HG03565 (cell line): ENCODE measurements around the gene SLC17A1.
A peak's percentile ranks its signal among the peaks of the same experiment; 100 is the strongest.

ENCODE experiments used
- ATAC-seq: cut with Tn5 transposase; IDR thresholded peaks from one replicate; pipeline ENCODE4 v1.9.1; 2021; ENCODE audit warnings: mild to moderate bottlenecking, moderate library complexity; ENCODE audit not compliant: unreplicated experiment

The SLC17A1 gene

GRCh38 chr6:25831532-25832306 lies at the start of gene SLC17A1:
Gene SLC17A1, minus strand, starts transcription at chr6:25832052. Its CDS starts 1,495 bp downstream, at chr6:25830557.
- ATAC-seq, result no peak

- ATAC-seq, result no peak
These were observed 48.7 kb upstream of the SLC17A1 start for GRCh38 chr6:25880601-25881000.

- ATAC-seq, result no peak
These were observed 47.0 kb upstream of the SLC17A1 start for GRCh38 chr6:25878721-25879322.

GRCh38 chr6:25875926-25876602 lies 44.2 kb upstream of the SLC17A1 start:
- no peak for ATAC-seq

- ATAC-seq, result no peak
These were observed 43.7 kb upstream of the SLC17A1 start for GRCh38 chr6:25875563-25875905.

- ATAC-seq, result no peak
These were observed 43.1 kb upstream of the SLC17A1 start for GRCh38 chr6:25874822-25875562.

GRCh38 chr6:25874118-25874517 lies 42.3 kb upstream of the SLC17A1 start, which contains the start of gene SLC17A3:
Gene SLC17A3, minus strand, starts transcription at chr6:25874243. Its CDS starts 5,856 bp downstream, at chr6:25868387.
- no peak for ATAC-seq

- ATAC-seq, result no peak
These were observed 41.0 kb upstream of the SLC17A1 start for GRCh38 chr6:25872814-25873213.

- no peak for ATAC-seq
These were observed 38.0 kb upstream of the SLC17A1 start for GRCh38 chr6:25869840-25870239.

GRCh38 chr6:25868436-25869183 lies 36.8 kb upstream of the SLC17A1 start:
- ATAC-seq, result no peak

- no peak for ATAC-seq
These were observed 34.2 kb upstream of the SLC17A1 start for GRCh38 chr6:25866011-25866410.

GRCh38 chr6:25863360-25863759 lies 31.5 kb upstream of the SLC17A1 start:
- no peak for ATAC-seq

- no peak for ATAC-seq
These were observed 30.3 kb upstream of the SLC17A1 start for GRCh38 chr6:25862199-25862598.

- no peak for ATAC-seq
These were observed 20.9 kb upstream of the SLC17A1 start for GRCh38 chr6:25852756-25853155.

- ATAC-seq, result no peak
These were observed 20.1 kb upstream of the SLC17A1 start for GRCh38 chr6:25851961-25852360.

- no peak for ATAC-seq
These were observed 12.7 kb upstream of the SLC17A1 start for GRCh38 chr6:25844518-25844917.

GRCh38 chr6:25842526-25842925 lies 10.7 kb upstream of the SLC17A1 start:
- peak; percentile 65 for ATAC-seq

- no peak for ATAC-seq
These were observed 3.8 kb upstream of the SLC17A1 start for GRCh38 chr6:25835442-25836283.

- no peak for ATAC-seq
These were observed 3.1 kb upstream of the SLC17A1 start for GRCh38 chr6:25834950-25835349.

- ATAC-seq, result no peak
These were observed 1.3 kb upstream of the SLC17A1 start for GRCh38 chr6:25833136-25833535.
